NT2/D1 (cell line): Measurements from ENCODE around the gene LRFN2.

Source experiments
- SUZ12 ChIP-seq: IDR thresholded peaks from 2 replicates; pipeline ENCODE4 v1.6.1; 2011; ENCODE audit not compliant: insufficient read length, insufficient read depth; ENCODE audit errors: extremely low read depth
- YY1 ChIP-seq: IDR thresholded peaks from 2 replicates; pipeline ENCODE4 v1.6.1; 2011; ENCODE audit not compliant: insufficient read length, insufficient read depth
- ZNF274 ChIP-seq: IDR thresholded peaks from 2 replicates; pipeline ENCODE4 v1.6.1; 2011; ENCODE audit warnings: mild to moderate bottlenecking, low read depth, low read length

GRCh38 chr6:40588070-40588384 lies 863 bp upstream of the LRFN2 start:
- TF ChIP-seq ZNF274 (no peak), SUZ12 (no peak), YY1 (no peak)
